GM10248 (cell line): ENCODE results near the gene RPUSD1.

Experiments
- CTCF ChIA-PET: fragments of 300-600 bp; sonication (Branson Sonifier 250); formaldehyde crosslinking; extraction: SDS; loops from one replicate; lab custom pipeline; 2021; ENCODE audit warnings: antibody characterized with exemption; lab: Yijun Ruan, JAX
- POLR2A ChIA-PET: fragments of 350-650 bp; sonication (Branson Sonifier 250); formaldehyde crosslinking; extraction: SDS; loops from one replicate; lab custom pipeline; 2020; ENCODE audit warnings: antibody characterized with exemption; lab: Yijun Ruan, JAX
- DNase-seq: peaks from one replicate; pipeline ENCODE4 v3.0.0; 2012; ENCODE audit errors: extremely low spot score
- TF ChIP-seq, protein P1 (sequence below): IDR thresholded peaks from 2 replicates; pipeline ENCODE4 v1.5.1; 2012; ENCODE audit warnings: mild to moderate bottlenecking, low read depth; ENCODE audit errors: extremely low read depth, missing control alignments, control extremely low read depth

RPUSD1 gene

DNA sequence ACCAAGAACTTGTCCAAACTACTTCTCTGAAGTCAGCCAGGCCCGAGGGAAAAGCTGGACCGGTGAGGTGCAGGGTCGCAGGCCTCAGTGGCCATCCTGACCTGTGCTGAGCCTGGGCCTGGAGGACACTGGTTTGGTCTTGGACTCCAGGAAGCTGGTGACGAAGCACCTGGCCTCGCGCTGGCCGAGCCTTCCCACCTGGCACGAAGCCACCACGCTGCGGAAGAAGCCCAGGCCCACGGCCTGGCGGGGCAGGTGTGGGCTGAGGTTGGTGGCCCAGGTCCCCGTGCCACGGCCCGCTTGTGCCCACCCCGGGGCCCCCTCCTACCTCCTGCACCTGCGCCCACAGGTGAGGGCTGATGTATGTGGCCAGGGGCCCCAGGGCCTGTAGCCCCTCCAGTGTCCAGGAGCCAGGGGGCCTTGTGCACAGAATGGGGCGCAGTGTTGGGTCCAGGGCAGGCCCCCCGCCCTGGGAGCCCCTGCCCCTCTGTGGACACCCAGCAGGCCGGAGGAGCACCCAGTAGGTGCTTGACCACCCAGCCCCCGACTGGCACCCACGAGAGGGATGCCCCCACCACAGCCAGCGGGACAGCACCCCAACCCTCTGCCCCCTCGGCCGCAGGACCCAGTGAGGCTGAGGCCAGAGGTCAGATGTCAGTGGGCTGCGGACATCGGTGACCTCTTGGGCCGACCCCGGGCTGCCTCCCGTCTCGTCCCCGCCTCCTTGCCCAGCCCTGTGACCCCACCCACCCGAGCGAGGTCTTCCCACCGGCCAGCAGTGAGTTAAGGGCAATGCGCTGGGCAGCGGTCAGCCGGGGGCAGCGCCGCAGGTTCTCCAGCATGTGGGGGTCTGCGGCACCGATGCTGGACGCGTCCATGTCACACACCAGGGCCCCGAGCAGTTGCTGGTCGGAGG lies 13.8 kb downstream of the RPUSD1 start:
- TF ChIP-seq, protein P1, sequence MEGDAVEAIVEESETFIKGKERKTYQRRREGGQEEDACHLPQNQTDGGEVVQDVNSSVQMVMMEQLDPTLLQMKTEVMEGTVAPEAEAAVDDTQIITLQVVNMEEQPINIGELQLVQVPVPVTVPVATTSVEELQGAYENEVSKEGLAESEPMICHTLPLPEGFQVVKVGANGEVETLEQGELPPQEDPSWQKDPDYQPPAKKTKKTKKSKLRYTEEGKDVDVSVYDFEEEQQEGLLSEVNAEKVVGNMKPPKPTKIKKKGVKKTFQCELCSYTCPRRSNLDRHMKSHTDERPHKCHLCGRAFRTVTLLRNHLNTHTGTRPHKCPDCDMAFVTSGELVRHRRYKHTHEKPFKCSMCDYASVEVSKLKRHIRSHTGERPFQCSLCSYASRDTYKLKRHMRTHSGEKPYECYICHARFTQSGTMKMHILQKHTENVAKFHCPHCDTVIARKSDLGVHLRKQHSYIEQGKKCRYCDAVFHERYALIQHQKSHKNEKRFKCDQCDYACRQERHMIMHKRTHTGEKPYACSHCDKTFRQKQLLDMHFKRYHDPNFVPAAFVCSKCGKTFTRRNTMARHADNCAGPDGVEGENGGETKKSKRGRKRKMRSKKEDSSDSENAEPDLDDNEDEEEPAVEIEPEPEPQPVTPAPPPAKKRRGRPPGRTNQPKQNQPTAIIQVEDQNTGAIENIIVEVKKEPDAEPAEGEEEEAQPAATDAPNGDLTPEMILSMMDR, result no peak
- ChIA-PET CTCF (no interaction called here), POLR2A (interaction anchor here (0.6 kb wide), 1 partner anchor 1368 kb away, joined by 3 read pairs; no protein-coding TSS in a partner anchor)
- DNase-seq, result no peak

DNA sequence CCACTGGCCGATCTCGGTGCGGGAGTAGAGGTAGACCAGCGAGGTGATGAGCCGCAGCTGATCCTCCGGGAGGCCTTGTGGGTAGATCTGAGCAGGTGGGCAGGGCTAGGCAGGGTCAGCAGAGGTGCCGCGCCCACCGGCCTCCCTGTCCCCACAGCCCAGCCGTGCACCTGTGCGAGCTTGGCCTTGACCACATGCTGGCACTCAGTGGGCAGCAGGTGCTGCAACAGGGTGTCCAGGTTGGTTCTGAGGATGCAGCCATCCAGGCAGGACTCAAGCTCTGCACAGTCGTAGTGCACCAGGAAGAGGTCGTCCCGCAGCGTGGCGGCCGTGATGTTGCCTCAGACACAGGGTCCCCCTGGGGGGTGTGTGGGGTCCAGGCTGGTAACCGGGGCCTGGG lies 15.2 kb downstream of the RPUSD1 start:
- TF ChIP-seq, protein P1, result no peak
- ChIA-PET CTCF (interaction anchor here (1.7 kb wide), 1 partner anchor 12 kb away, joined by 6 read pairs; no protein-coding TSS in a partner anchor), POLR2A (interaction anchor here (0.7 kb wide), 1 partner anchor 12 kb away, joined by 13 read pairs; the partner anchor contains the start of gene MSLN)
- no peak for DNase-seq

DNA sequence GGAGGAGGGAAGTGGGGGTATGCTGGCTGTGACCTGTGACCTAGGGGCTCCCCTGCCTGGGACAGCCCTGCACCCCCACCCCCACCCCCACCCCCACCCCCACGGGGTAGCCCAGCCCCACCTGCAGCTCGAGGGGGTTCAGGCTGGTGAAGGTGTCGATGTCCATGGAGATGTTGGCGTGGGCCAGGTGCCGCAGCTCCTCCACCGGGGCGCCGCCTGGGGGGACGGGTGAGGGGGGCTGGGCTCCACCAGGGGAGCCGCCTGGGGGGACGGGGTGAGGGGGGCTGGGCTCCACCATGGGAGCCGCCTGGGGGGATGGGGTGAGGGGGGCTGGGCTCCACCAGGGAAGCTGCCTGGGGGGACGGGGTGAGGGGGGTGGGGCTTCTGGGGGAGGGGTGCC lies 17.8 kb downstream of the RPUSD1 start:
- TF ChIP-seq, protein P1, result no peak
- POLR2A ChIA-PET, result no interaction called here
- no peak for DNase-seq
- CTCF ChIA-PET, result no interaction called here

DNA sequence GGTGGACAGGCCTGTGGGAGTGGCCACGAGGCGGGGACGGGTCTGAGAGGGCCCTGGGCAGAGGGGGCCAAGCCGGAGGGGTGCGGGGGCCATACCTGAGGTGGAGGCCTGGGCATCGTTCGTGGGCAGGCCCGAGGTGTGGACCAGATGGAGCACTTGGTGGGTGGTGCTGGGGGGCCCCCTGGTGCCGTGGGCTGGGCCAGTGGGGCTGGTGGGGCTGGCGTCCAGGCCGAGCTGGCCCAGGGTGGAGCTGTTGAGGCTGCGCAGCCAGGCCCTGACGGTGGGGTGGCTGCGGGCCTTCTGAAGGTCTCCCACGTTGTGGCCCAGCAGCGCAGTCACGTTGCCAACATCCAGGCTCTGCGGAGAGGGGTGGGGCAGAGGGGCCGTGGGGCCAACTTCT lies 18.2 kb downstream of the RPUSD1 start:
- TF ChIP-seq, protein P1, result no peak
- POLR2A ChIA-PET, result no interaction called here
- CTCF ChIA-PET, result no interaction called here
- DNase-seq, result no peak

DNA sequence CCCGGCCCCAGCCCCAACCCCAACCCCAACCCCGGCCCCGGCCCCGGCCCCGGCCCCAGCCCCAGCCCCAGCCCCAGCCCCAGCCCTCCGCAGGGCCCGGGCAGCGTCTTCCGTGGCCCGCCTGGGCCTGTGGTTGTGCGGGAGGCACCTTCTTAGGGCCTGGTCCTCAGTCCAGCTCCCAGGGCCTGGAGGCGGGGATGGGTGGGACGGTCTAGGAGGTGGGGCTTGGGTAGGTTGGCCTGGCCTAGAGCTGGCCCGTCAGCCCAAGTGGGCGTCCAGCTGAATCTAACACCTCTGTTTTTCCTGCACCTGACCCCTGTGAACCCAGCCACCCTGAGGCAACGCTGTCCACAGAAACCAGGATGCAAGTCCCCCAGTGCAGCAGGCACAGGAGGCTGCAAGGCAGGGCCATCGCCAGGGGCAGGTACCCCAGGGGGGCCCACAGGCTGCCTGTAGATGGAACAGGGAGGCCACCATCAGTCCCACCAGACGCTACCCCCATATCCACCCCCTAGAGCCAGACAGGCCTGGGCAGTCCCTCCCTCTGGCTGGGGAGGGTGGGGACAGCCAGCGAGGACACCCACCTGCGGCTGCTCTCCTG lies 18.9 kb downstream of the RPUSD1 start:
- no peak for DNase-seq
- ChIA-PET CTCF (interaction anchor here (1.4 kb wide), 1 partner anchor 17 kb away, joined by 4 read pairs; no protein-coding TSS in a partner anchor), POLR2A (no interaction called here)
- TF ChIP-seq, protein P1, result no peak

DNA sequence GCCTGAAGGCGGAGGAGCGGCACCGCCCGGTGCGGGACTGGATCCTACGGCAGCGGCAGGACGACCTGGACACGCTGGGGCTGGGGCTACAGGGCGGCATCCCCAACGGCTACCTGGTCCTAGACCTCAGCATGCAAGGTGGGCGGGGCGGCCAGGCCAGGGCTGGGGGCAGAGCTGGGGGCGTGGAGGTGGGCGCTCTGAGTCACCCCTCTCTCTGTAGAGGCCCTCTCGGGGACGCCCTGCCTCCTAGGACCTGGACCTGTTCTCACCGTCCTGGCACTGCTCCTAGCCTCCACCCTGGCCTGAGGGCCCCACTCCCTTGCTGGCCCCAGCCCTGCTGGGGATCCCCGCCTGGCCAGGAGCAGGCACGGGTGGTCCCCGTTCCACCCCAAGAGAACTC lies 19.8 kb downstream of the RPUSD1 start:
- TF ChIP-seq, protein P1, result no peak
- CTCF ChIA-PET, result interaction anchor here (1.4 kb wide), 1 partner anchor 18 kb away, joined by 4 read pairs; no protein-coding TSS in a partner anchor
- DNase-seq, result no peak
- POLR2A ChIA-PET, result no interaction called here
